Stimulated activated CD4-positive, alpha-beta T cell treated with anti-CD3 and anti-CD28 coated beads, Interleukin-4, amount 100 ng/mL, for 48 hours (primary cell): ENCODE results near the gene HIC1.
A peak's percentile ranks its signal among the peaks of the same experiment; 100 is the strongest.
"Not testable (repeated sequence)": the region's sequence is repeated elsewhere in the genome, so short reads cannot be mapped to it uniquely, and the experiment has no call there.

Experiments used
- DNase-seq, 2 donors: peaks; one replicate each; pipeline ENCODE4 v3.0.0-alpha.2; 2020; ENCODE audit warnings: low read depth in 2 of 2

HIC1 gene, protein sequence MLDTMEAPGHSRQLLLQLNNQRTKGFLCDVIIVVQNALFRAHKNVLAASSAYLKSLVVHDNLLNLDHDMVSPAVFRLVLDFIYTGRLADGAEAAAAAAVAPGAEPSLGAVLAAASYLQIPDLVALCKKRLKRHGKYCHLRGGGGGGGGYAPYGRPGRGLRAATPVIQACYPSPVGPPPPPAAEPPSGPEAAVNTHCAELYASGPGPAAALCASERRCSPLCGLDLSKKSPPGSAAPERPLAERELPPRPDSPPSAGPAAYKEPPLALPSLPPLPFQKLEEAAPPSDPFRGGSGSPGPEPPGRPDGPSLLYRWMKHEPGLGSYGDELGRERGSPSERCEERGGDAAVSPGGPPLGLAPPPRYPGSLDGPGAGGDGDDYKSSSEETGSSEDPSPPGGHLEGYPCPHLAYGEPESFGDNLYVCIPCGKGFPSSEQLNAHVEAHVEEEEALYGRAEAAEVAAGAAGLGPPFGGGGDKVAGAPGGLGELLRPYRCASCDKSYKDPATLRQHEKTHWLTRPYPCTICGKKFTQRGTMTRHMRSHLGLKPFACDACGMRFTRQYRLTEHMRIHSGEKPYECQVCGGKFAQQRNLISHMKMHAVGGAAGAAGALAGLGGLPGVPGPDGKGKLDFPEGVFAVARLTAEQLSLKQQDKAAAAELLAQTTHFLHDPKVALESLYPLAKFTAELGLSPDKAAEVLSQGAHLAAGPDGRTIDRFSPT

DNA sequence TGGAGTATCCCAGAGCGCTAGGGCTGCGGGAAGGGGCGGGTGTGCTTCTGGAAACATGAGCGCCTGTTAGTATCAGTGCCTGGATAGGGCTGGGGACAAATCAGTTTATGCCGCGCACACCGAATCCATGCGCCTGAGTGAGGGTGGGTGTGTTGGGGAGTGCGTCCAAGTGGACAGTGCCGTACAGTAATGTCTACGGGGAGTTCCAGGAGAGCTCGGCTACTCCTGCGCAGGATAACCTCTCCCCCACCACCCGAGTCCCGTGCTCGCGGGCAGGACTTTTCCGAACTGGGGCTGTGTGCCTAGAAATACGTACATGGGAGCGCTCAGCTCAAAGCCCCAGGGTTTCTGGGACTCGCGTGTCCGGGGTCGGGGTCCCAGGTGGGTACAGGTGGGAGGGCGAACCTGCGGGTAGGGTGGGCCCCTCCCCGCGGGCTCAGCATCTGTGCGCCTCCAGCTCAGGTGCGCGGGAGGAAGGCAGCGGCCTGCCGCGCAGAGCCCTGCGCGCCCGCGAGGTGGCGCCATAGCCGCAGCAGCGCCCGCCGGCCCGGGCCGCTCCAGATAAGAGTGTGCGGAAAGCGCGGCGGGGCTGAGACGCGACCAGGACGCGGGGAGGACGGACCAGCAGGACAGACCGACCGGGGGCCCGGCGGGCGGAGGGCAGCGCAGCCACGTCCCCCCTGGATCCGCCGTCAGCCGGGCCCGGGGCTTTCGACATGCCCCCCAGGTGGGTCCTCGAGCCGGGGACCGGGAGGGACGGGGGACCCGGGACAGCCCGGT, at the start of gene HIC1:
HIC1 (plus strand) TSS at position 592 of the 780 bp plus-strand sequence. CDS start 1,588 bp downstream, outside the sequence.
- peak; percentile 70 to 71 for DNase-seq

DNA sequence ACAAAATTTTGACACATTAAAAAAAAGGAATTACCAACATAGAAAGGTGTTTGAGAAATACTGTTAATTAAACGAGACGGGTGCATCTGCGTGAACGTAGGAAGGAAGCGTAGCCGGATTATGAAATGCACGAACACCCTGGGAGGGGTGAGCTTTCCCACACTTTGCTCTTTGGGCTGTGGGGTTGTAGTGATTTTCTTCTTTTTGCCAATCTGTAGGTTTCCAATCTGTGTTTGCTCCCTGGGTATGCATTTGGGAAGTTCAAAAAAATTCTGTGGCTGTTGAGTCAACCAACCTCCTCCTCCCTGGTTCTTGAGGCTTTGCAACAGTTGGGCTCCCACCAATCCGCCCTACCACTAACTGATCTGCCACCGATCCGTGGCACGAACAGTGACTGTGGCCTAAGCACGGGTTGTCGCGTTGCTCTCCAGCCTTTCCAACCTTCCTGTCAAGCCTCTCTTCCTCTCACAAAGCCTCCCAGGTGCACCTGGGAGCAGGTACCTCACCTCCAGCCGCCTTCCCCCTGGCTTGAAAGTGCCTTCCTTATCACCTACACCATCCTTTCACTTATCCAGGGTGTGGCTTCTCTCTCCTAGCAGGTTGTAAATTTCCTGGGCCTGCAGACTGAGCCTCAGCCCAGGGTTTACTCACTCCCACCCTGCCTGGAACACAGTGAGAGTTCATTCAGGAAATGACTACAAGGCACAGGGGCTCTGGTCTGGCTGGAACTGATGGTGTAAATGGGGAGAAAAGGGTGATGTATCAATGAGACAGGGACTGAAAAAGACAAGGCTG, 46.4 kb upstream of the HIC1 start:
- no peak for DNase-seq

DNA sequence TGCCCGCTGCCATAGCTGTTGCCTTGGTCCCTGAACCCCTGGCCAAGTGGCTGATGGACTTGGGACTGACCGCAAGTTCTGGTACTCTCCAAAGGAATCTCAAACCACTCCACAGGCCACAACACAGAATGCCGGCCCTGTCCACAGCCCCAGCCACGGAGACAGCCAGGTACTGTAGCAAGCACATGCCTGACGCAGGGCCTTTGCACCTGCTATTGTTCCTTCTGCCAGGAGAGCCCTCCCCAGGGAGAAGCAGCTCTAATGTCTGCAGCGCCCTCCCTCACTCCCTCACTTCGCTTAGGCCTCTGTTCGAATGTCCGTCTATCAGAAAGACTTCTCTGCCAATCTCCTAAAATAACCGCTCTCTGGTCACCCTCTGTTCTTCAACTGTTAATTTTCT, 45.2 kb upstream of the HIC1 start:
- no peak for DNase-seq

DNA sequence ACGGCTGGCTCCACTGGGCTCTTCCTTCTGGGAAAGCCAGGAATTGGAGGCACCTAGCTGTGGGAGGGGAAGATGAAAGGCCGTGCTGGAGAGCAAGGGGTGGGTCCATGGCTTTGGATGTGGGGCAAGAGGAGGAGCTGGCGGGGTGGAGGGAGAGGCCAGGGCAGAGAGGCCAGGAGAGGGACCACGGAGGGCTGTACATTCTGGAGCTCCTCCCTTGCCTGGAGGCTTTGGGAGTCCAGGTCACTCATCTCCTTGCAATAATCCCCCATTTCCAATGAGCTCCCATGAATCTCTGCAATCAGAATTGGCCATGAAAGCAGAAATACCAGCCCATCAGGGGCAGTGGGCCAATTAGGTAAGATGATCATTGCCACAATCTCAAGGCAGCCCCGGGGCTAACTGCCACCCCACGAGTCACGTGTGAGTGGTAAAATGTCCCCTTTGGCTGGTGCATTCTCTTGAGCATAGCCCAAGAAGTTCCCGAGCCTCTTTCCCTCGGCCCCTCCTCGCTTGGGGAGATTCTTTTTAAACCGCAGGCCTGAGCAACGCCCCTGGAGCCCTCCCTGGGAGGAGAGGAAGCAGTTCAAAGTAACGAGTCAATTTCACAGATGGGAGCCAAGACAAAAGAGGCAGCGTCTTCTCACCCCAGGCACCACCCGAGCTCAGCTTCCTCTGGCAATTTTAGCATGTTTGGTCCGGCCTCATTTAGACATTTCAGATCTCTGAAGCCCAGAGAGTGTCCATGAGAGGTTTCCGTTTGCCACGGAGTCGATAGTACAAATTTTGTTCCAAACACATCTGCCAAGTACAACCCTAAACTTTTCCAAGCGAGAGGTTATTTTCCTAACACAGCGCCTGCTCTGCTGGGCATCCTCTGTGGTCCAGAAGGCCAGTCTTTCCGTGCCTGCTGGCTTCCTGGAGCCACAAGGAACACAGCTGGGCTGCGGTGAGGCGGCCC, 43.2 kb upstream of the HIC1 start:
- DNase-seq: no peak

DNA sequence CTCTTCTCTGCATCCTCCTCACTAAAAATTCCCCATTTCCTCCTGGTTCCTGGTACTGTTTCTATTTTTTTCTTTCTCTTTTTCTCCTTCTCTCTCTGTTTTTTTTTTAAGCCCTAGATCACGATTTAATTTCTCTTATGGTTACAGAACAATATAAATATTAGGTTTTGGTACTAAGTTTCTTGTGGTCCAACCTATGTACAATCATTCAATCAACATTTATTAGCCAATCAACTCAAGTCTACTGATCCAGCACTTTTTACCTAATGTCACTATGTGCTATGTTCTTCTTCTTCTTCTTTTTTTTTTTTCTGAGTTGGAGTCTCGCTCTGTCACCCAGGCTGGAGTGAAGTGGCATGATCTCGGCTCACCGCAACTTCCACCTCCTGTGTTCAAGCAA, 42.4 kb upstream of the HIC1 start:
- DNase-seq: no peak

DNA sequence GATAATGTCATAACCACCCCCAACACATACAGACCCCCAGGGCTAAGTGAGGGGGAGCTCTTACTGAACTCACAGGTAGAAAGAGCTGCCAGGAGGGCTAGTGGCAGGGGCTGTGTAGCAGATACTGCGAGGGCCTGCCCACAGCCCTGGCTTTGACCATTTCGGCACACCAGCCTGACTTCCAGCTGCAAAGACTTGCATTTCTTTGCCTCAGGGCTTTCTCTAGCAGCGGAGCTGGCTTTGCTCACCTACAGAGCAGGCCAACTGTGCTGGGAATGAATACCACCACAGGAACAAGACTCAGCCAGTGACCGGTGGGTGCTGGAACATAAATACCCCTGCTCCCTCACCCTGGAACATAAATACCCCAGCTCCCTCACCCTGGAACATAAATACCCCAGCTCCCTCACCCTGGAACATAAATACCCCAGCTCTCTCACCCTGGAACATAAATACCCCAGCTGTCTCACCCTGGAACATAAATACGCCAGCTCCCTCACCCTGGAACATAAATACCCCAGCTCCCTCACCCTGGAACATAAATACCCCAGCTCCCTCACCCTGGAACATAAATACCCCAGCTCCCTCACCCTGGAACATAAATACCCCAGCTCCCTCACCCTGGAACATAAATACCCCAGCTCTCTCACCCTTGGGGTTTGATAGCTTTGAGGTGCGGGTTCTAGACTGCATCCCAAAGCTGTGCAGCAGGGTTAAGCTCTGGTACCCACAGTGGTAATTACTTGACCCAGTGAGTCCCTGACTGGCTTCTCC, 41.5 kb upstream of the HIC1 start:
- DNase-seq: not testable (repeated sequence)

DNA sequence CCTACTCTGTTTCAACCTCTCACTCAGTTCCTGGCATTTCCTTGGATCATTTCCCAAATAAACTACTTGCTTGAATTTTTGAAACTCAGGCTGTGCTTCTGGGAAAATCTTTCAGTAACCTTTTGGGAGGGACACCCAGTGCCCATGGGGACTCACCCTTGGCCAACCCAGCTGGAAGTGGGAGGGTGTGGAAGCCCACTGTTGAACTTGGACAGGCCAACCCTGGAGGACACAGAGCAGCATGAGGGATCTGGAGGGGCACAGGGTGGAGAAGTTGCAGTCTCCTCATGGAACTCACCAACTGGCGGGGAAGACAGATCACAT, 40.9 kb upstream of the HIC1 start:
- DNase-seq: no peak

DNA sequence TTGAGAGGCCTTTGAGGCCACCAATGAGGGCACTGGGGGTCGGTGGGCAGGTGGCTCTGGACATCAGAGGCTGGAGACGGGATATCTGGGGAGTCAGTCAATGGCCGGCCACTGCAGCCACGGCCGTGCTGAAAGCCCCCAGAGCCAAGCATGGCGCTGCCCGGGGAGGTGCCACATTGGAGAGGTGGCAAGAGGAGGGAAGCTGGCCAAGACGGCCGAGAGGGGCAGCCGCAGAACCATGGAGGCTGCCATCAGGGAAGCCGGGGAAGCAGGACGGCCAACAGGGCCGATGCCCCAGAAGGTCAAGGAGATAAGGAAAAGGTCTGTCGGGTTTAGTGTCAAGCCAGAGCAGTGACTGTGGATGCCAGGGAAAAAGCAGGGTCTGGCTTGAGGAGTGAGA, 39.6 kb upstream of the HIC1 start:
- DNase-seq: no peak

DNA sequence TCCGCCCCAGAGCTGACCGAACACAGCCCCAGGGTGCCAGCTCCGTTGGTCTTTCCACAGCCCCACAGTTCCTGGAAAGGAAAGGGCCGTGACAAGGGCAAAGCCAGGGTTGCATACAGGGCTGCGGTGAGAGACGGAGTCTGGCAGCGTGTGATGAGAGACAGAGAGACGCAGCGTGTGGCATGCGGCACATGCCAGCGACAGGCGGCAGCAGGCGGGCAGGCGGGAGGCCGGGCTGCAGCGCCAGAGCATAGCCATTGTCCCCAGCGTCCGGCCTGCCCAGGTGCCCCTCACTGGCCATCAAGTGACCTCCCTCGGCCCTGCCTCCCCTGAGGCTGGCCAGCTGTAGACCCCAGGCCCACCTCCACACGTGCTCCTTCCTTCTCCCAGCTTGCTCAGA, 38.4 kb upstream of the HIC1 start:
- DNase-seq: no peak

DNA sequence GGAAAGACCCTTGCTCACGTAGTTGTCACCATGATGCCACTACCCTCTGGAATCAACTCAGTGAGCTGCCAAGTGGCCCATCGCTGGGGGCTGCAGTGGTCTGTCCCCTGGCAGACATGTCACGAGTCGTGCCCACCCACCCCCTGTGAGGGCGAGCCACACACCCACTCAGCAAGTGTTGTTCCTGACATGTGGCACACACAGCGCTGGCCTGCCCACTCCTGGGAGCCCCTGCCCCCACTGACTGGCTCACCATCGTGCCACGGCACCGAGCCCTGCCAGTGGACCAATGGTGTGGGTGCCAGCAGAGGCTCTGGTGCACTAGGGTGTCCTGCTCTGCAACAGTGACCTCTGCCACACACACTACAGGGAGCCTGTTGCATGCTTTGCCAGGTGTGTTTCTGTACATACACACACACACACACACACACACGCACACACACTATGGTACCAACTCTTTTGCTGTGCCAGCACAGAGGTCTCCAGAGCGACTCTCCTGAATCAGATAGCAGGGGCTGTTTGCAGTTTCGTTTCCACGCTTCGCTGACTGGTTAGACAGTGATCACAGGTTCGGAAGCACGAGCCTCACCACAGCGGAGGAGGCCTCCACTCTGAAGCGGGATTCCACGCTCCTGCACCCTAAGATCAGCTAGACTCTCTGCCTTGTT, 37.5 kb upstream of the HIC1 start:
- no peak for DNase-seq

DNA sequence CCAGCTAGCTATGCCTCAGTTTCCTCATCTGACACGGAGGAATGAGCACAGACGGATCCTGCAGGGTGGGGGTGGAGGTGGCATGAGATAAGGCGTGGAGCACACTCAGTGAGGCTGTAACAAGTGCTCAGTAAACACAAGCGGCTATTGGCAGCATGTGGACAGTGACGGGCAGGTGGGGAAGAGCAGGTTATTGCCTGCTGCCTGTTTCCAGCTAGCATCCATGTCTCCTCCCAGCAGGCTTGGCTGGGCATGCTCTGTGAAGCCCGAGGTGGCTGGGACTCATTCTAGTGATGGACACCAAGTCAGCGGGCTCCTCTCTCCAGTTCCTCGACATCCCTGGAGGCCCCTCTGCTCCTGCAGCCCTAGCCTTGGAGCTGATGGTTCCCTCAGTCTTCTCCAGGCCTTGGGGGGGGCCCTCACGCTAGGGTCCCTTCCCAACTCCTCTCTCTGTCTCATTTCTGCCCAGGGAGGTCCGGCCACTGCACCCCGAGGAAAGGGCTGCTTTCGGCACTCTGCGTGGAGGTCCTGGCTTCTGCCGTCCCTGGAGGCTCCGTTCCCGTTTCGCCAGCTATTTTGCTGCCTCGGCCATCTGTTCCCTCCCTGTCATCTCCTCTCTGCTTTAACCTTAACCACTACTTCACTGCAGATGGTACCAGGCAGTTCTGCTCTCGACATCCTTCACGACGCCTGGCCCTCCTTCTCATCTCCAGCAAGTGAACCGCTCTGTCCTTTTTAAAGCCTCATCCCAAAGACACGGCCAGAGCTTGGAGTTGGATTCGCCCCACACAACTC, 36.0 kb upstream of the HIC1 start:
- DNase-seq: no peak

DNA sequence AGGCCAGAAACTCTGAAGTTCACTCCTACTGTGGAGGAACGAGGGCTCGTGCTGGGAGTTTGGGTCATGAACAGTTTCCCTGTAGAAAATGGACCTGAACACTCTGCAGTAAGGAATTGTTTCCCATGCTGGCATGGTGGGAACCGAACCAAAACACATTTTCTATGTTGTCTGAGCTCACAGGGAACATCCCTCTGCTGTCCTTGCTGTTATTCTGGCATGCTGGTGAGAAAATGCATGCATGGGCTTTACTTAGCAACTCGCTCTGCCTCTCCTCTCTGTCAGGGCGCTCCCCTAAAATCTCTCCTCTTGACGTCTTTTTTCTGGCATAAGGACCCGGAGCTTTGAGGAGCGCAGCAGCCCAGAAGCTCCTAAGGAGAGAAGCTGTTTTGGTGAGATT, 35.2 kb upstream of the HIC1 start:
- no peak for DNase-seq

DNA sequence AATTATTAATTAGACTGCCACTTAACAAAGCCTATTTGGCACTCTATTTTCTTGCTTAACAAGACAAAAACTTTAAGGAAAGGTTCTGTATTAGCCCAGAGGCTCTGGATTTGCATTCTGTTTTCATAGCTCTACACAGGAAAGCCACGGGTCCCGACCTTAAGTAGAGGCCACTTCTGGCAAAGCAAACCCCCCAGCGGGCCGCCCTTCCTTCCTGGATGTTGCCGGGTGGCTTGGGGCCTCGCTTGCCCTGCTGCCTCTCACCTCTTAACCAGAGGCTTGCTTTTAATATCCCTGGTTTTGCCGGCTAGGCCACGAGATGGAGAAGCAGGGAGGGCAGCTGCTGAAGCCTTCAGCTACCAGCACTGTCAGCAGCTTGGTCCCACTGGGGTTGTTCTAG, 34.2 kb upstream of the HIC1 start:
- no peak for DNase-seq

DNA sequence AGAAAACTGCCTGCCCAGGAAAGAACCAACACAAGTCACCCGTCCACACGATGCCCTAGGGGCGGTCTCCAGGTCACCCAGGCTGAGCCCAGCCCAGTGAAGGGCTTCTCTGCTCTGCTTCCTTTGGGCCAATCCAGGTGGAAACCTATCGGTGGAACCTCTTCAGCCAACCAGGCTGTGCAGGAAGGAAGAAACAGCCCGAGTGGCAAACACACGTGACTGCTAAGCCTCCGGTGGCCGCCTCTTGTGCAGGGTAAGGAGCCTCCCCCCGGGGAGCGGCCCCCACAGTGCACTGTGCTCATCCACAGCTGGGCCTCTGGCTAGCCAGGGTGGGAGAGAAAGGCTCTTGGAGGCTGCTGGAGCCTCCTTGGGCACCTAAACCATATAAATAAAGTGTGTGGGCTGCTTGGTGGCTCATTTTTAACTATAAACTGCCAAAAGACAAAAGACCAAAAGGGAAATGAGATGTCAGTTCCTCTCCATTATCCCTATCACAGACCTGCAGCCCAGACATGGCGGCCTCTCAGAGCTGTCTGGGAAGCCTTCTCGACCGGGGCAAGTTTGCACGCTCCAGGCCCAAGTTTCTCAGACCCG, 32.2 kb upstream of the HIC1 start:
- no peak for DNase-seq

DNA sequence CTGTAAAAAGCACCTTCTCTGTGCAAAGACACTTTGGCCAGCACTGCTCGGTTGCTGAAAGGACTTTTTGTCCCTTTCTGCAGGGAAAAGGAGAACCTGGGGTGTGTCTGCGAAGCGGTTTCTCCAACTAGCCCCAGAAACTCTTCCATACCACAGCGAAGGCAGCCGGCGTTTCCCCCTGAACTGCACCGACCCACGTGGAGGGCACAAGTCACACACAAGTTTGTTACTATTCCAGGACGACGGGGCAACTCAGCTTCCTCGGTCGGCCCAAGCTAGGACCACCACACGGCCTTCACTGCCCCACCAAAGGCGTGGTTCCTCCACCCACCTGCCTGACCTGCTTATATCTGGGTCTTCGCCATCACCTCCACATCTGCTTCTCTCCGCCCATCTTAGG, 31.6 kb upstream of the HIC1 start:
- no peak for DNase-seq

DNA sequence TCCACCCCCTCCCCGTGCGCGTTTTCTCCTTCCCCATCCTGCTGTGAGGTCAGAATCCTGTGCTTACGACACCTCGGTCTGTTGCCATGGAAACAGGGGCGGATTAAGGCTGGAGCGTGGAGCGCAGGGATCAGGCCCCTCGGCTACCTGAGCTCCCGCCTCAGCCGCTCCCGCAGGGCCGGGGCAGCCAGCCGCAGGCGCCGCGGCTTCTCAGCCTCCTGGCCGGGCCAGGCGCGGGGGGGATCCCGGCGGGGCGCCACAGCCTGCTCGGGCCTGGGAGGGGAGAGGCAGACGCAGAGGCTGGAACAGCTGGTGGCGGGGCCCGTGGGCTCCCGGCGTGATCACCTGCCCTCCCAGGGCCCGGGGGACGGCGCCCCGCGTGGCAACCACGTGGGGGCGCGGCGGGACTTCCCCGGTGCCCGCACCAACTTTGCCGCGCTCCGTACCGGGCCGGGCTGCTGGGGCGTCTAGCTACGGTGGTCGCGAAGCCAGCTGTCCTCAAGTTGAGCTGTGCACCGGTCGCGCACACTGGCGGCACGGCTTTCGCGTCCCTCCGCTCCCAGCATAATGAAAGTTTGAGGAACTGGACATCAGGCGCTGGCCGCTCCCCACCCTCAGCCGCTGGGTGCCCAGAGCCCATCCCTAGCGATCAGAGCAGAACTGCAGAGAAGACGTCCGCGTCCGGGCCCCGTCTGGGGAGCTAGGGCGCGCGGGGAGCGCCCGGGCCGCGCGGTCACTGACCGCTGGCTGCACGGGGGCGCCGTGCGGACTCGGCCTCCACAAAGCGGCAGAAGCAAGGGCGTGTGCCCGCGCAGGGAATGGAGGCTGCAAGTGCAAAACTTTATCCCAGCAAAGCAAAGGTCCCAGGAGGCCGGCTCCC, 31.0 kb upstream of the HIC1 start:
- DNase-seq: no peak

DNA sequence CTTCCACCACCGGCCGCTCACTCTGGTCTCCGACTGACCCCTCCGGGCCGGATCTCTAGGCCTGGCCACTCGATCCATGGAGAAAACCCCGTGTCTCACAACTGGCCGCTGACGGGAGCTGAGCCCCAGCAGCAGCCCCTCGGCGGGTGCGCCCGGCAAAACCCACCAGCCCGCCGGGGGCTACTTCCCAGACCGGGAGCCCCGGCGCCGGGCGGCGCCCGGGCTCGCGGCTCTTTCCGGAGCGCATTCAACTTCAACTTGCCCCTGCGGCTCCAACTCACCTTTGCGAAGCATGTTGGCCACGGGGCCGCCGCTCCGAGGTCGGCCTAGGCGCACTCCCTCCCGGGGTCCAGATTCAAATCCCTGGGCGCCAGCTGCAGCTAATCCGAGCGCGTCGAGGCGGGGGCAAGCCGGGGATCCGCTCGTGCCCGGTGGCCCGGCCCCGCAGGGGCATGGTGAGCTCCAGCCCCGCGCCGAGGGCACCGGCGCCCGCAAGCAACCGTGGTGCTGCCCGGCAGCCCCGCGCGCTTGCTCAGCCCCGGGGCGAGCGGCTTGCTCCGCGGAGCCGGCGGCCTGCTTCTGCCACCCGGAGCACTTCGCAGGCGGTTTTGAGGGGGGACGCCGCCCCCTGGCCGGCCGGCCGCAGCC, 30.2 kb upstream of the HIC1 start:
- DNase-seq: no peak
